Endothelial cell of umbilical vein (primary cell): ENCODE measurements around the gene LPAR5. TPM values are rescaled to one million over a fixed set of nuclear protein-coding genes. Genes with fewer than 3 reads are reported as not detected.

Experiments used
- BruUV-seq: library from RNA; stranded (reverse); fragments of 400-500 nt; replicated peaks from 2 replicates; lab custom pipeline; 2021; lab: Mats Ljungman, UMichigan
- CTCF ChIA-PET: fragments of 300-600, 350-600 bp; sonication (Branson Sonifier 250); formaldehyde crosslinking; loops from one replicate; lab custom pipeline; 2021; ENCODE audit warnings: antibody characterized with exemption, inconsistent platforms; lab: Charles Lee
- POLR2A ChIA-PET: fragments of 300-600, 350-600 bp; sonication (Branson Sonifier 250); formaldehyde crosslinking; loops from one replicate; lab custom pipeline; 2021; ENCODE audit warnings: antibody characterized with exemption, inconsistent platforms; lab: Charles Lee
- DNase-seq: peaks from one replicate; pipeline ENCODE4 v3.0.0-alpha.2; 2011; ENCODE audit warnings: low read depth, low spot score
- FAIRE-seq: peaks from 2 replicates; lab custom pipeline; 2011; peaks lifted over from hg19 to GRCh38; lab: Jason Lieb, UNC
- H2AFZ ChIP-seq: 2 replicates; pipeline ENCODE4 v1.6.0; 2012; ENCODE audit warnings: low read depth, low read length, control low read depth, inconsistent platforms
- H3K27ac ChIP-seq: 2 replicates; pipeline ENCODE4 v1.5.1; 2011; ENCODE audit warnings: low read depth, mild to moderate bottlenecking, control low read depth, low read length, moderate library complexity; ENCODE audit not compliant: insufficient read depth
- H3K27me3 ChIP-seq, 2 experiments: 2 replicates each; pipeline versions ENCODE4 v1.6.0 to v1.6.1; 2011; ENCODE audit warnings: low read length in 2 of 2, mixed read lengths in 1 of 2; ENCODE audit not compliant: control insufficient read depth in 2 of 2, insufficient read depth in 2 of 2
- H3K36me3 ChIP-seq, 2 experiments: 2 replicates in 1 of 2; 3 replicates in 1 of 2; pipeline ENCODE4 v1.5.1; 2011; ENCODE audit warnings: low read length in 2 of 2, mild to moderate bottlenecking in 1 of 2, moderate library complexity in 1 of 2; ENCODE audit not compliant: control insufficient read depth in 2 of 2, insufficient read depth in 2 of 2; ENCODE audit errors: extremely low read depth in 1 of 2
- H3K4me1 ChIP-seq: 3 replicates; pipeline ENCODE4 v1.5.1; 2011; ENCODE audit warnings: mild to moderate bottlenecking, low read length; ENCODE audit not compliant: control insufficient read depth, insufficient read depth; ENCODE audit errors: extremely low read depth
- H3K4me2 ChIP-seq: 2 replicates; pipeline ENCODE4 v1.6.1; 2011; ENCODE audit warnings: low read length, control low read depth, mixed read lengths; ENCODE audit not compliant: insufficient read depth
- H3K4me3 ChIP-seq, 3 experiments: fragments of 200-600 bp in 1 of 3; sonication (generic), shearing (Covaris generic) in 1 of 3; replicated peaks in 1 of 3; 2 replicates each; pipeline ENCODE4 v1.5.1; 2011 to 2016; ENCODE audit warnings: control low read depth in 3 of 3, low read length in 3 of 3, mild to moderate bottlenecking in 2 of 3, inconsistent platforms in 1 of 3, low read depth in 1 of 3, moderate library complexity in 1 of 3; ENCODE audit not compliant: insufficient read depth in 1 of 3
- H3K79me2 ChIP-seq: 2 replicates; pipeline ENCODE4 v1.6.0; 2012; ENCODE audit warnings: low read length, inconsistent platforms; ENCODE audit not compliant: control insufficient read depth, insufficient read depth
- H3K9ac ChIP-seq: replicated peaks from 2 replicates; pipeline ENCODE3; 2011; ENCODE audit warnings: low read length, control low read depth; ENCODE audit not compliant: insufficient read depth; ENCODE audit errors: extremely low read depth
- H3K9me1 ChIP-seq: replicated peaks from 3 replicates; pipeline ENCODE4 v1.6.0; 2011; ENCODE audit warnings: mild to moderate bottlenecking, low read length; ENCODE audit not compliant: control insufficient read depth, insufficient read depth; ENCODE audit errors: extremely low read depth
- H3K9me3 ChIP-seq: replicated peaks from 2 replicates; pipeline ENCODE4 v1.5.1; 2012; ENCODE audit warnings: low read length, inconsistent platforms; ENCODE audit not compliant: control insufficient read depth, insufficient read depth
- H4K20me1 ChIP-seq: replicated peaks from 2 replicates; pipeline ENCODE3; 2011; ENCODE audit warnings: mild to moderate bottlenecking, low read length; ENCODE audit not compliant: control insufficient read depth, insufficient read depth; ENCODE audit errors: extremely low read depth
- CTCF ChIP-seq, 2 donors: IDR thresholded peaks; 1 replicate in 1 of 2; 2 replicates in 1 of 2; pipeline ENCODE4 v1.5.1; 2011; ENCODE audit warnings: low read length in 2 of 2, mild to moderate bottlenecking in 2 of 2, moderate library complexity in 2 of 2, control low read depth in 1 of 2, inconsistent platforms in 1 of 2, low read depth in 1 of 2; ENCODE audit not compliant: insufficient read depth in 1 of 2; ENCODE audit errors: extremely low read depth in 1 of 2
- EZH2 ChIP-seq: IDR thresholded peaks from 2 replicates; pipeline ENCODE4 v1.6.1; 2012; ENCODE audit warnings: borderline replicate concordance, low read depth, mild to moderate bottlenecking, moderate library complexity, low read length, inconsistent platforms; ENCODE audit not compliant: severe bottlenecking
- FOS ChIP-seq: IDR thresholded peaks from 2 replicates; pipeline ENCODE4 v1.6.1; 2011; ENCODE audit warnings: mild to moderate bottlenecking, low read length, moderate library complexity, borderline replicate concordance; ENCODE audit not compliant: insufficient read depth
- GATA2 ChIP-seq: IDR thresholded peaks from 2 replicates; pipeline ENCODE4 v1.7.0; 2011; ENCODE audit warnings: low read depth, mild to moderate bottlenecking, moderate library complexity, mixed read lengths, low read length; ENCODE audit not compliant: insufficient read length, insufficient read depth
- JUN ChIP-seq: IDR thresholded peaks from 2 replicates; pipeline ENCODE4 v1.6.1; 2011; ENCODE audit warnings: borderline replicate concordance, low read depth; ENCODE audit not compliant: insufficient read length, insufficient read depth
- MAX ChIP-seq: IDR thresholded peaks from 2 replicates; pipeline ENCODE4 v1.6.1; 2011; ENCODE audit not compliant: insufficient read depth, insufficient read length
- MYC ChIP-seq: IDR thresholded peaks from one replicate; pipeline ENCODE4 v1.6.1; 2011; ENCODE audit warnings: mild to moderate bottlenecking, low read depth, low read length
- POLR2A ChIP-seq: IDR thresholded peaks from 2 replicates; pipeline ENCODE4 v1.6.1; 2012; ENCODE audit warnings: low read depth, mild to moderate bottlenecking, control low read depth, low read length
- POLR2AphosphoS5 ChIP-seq: IDR thresholded peaks from 2 replicates; pipeline ENCODE4 v1.6.1; 2012; ENCODE audit warnings: low read depth, mild to moderate bottlenecking, control low read depth, low read length, moderate library complexity; ENCODE audit not compliant: insufficient read depth
- dilution Hi-C: fragments of 300-500 bp; cut with MboI; formaldehyde crosslinking; loops from one replicate; pipeline ENCODE4 v1.15.0; 2019; ENCODE audit warnings: low sequenced_read_pairs; ENCODE audit not compliant: extremely low pct_ligation_motif_present
- intact Hi-C: fragments of 100-400 bp; cut with micrococcal nuclease; formaldehyde crosslinking; loops from one replicate; pipeline ENCODE4 v1.10.0; 2022
- polyA plus RNA-seq, 4 experiments: library from polyadenylated mRNA; depleted of rRNA in 3 of 4; stranded (reverse) in 3 of 4; unstranded in 1 of 4; fragments of >200 nt; gene quantifications; 2 replicates each; pipeline versions ENCODE4 v1.2.1 to v1.2.3, GENCODE V29; 2011 to 2012; ENCODE audit warnings: missing spikeins in 1 of 4
- total RNA-seq: library from RNA; stranded (reverse); gene quantifications from 2 replicates; pipeline ENCODE4 v1.2.3, GENCODE V29; 2021

LPAR5 gene
- total and polyA plus RNA-seq, 2 donors (not counting 3 experiments of a cell fraction or from before 2014, with no cell fraction given), result 0.23 TPM; not detected in 1

GRCh38 chr12:6631549-6631961 is 4.2 kb downstream of the LPAR5 start:
- no peaks in the 10 kb centered on the region for H3K36me3 ChIP-seq
- H2AFZ ChIP-seq, result peak overlapping the region; percentile 46
- no peak overlapping the region for H3K27ac ChIP-seq
- no peak overlapping the region for H3K4me2 ChIP-seq
- FAIRE-seq (no peak), DNase-seq (no peak)
- CTCF ChIA-PET, result interaction anchor here (1.0 to 1.2 kb wide), 3 partner anchors 12 to 53 kb away, joined by 3 to 9 read pairs (median 5); no protein-coding TSS in a partner anchor
- no peaks in the 10 kb centered on the region for H3K79me2 ChIP-seq
- TF ChIP-seq JUN (no peak), MYC (no peak), CTCF (IDR thresholded peaks at IDR 0.05; ENCODE audit: extremely low read depth in 1 of 2, insufficient read depth in 1 of 2, low read depth in 1 of 2, low read length in 2 of 2) (no peak), POLR2A (no peak), POLR2AphosphoS5 (no peak), EZH2 (no peak), MAX (no peak), GATA2 (no peak), FOS (no peak)
- no peak overlapping the region for H3K4me3 ChIP-seq
- dilution Hi-C loops, result no loop called here
- intact Hi-C loops, result no loop called here
- POLR2A ChIA-PET, result no interaction called here
- H4K20me1 ChIP-seq, result no peaks in the 10 kb centered on the region
- H3K9ac ChIP-seq, result no peak overlapping the region
- no peaks in the 10 kb centered on the region for H3K4me1 ChIP-seq
- no peaks in the 10 kb centered on the region for H3K9me3 ChIP-seq
- no TSS peak for BruUV-seq
- H3K27me3 ChIP-seq, result peaks cover 0 to 2% of the 10 kb centered on the region in 2 experiments
- no peaks in the 10 kb centered on the region for H3K9me1 ChIP-seq
